ENCODE results near the gene SLC24A3. TPM values are rescaled to one million over a fixed set of nuclear protein-coding genes. Genes with fewer than 3 reads are reported as not detected.

SLC24A3 gene
- total RNA-seq, 1 experiment from 2014 or later: 0.34 TPM

GRCh38 chr20:19453410-19453809 is 241.0 kb downstream of the SLC24A3 start:
- Histone ChIP-seq H3K4me1 (no peaks in the 10 kb centered on the region), H3K27me3 (no peaks in the 10 kb centered on the region), H3K36me3 (no peaks in the 10 kb centered on the region), H3K27ac (no peak overlapping the region), H3K4me3 (no peak overlapping the region), H3K9me3 (replicated peaks) (no peaks in the 10 kb centered on the region)
- no peak for DNase-seq

GRCh38 chr20:19453862-19454261 is 241.4 kb downstream of the SLC24A3 start:
- H3K27ac ChIP-seq: no peak overlapping the region
- peak in 1 of 2 experiments; percentile 19 for DNase-seq
- no peaks in the 10 kb centered on the region for H3K27me3 ChIP-seq
- H3K36me3 ChIP-seq: no peaks in the 10 kb centered on the region
- H3K4me1 ChIP-seq: no peaks in the 10 kb centered on the region
- H3K9me3 ChIP-seq (replicated peaks): no peaks in the 10 kb centered on the region
- H3K4me3 ChIP-seq: no peak overlapping the region

GRCh38 chr20:19456595-19457395 is 244.4 kb downstream of the SLC24A3 start:
- Histone ChIP-seq H3K4me3 (no peak overlapping the region), H3K4me1 (no peaks in the 10 kb centered on the region), H3K27ac (no peak overlapping the region), H3K27me3 (no peaks in the 10 kb centered on the region), H3K9me3 (replicated peaks) (no peaks in the 10 kb centered on the region), H3K36me3 (no peaks in the 10 kb centered on the region)
- DNase-seq: no peak

- Histone ChIP-seq H3K36me3 (no peaks in the 10 kb centered on the region), H3K9me3 (replicated peaks) (no peaks in the 10 kb centered on the region), H3K27me3 (no peaks in the 10 kb centered on the region), H3K27ac (no peak overlapping the region), H3K4me3 (no peak overlapping the region), H3K4me1 (no peaks in the 10 kb centered on the region)
- DNase-seq: no peak
Measured at GRCh38 chr20:19457611-19458010, 245.2 kb downstream of the SLC24A3 start.

GRCh38 chr20:19460386-19460785 is 247.9 kb downstream of the SLC24A3 start:
- no peak overlapping the region for H3K4me3 ChIP-seq
- H3K9me3 ChIP-seq (replicated peaks): no peaks in the 10 kb centered on the region
- no peaks in the 10 kb centered on the region for H3K27me3 ChIP-seq
- H3K36me3 ChIP-seq: no peaks in the 10 kb centered on the region
- no peak for DNase-seq
- no peaks in the 10 kb centered on the region for H3K4me1 ChIP-seq
- H3K27ac ChIP-seq: no peak overlapping the region

- Histone ChIP-seq H3K36me3 (no peaks in the 10 kb centered on the region), H3K27me3 (no peaks in the 10 kb centered on the region; the same call in 1 of the 2 replicates), H3K4me3 (no peak overlapping the region), H3K4me1 (no peaks in the 10 kb centered on the region), H3K9me3 (replicated peaks) (no peaks in the 10 kb centered on the region), H3K27ac (no peak overlapping the region)
- no peak for DNase-seq
Measured at GRCh38 chr20:19462491-19462890, 250.0 kb downstream of the SLC24A3 start.

- Histone ChIP-seq H3K4me3 (no peak overlapping the region), H3K4me1 (no peaks in the 10 kb centered on the region), H3K36me3 (no peaks in the 10 kb centered on the region), H3K9me3 (replicated peaks) (no peaks in the 10 kb centered on the region), H3K27me3 (no peaks in the 10 kb centered on the region; the same call in 1 of the 2 replicates), H3K27ac (no peak overlapping the region)
- DNase-seq: no peak
Measured at GRCh38 chr20:19463597-19463996, 251.2 kb downstream of the SLC24A3 start.

GRCh38 chr20:19465536-19465935 is 253.1 kb downstream of the SLC24A3 start:
- Histone ChIP-seq H3K4me3 (no peak overlapping the region), H3K9me3 (replicated peaks) (no peaks in the 10 kb centered on the region), H3K27me3 (peaks cover 3% of the 10 kb centered on the region; the same call in 1 of the 2 replicates), H3K36me3 (no peaks in the 10 kb centered on the region), H3K4me1 (no peaks in the 10 kb centered on the region), H3K27ac (no peak overlapping the region)
- no peak for DNase-seq

GRCh38 chr20:19466206-19466928 is 253.9 kb downstream of the SLC24A3 start:
- Histone ChIP-seq H3K4me1 (no peaks in the 10 kb centered on the region), H3K9me3 (replicated peaks) (no peaks in the 10 kb centered on the region), H3K27me3 (peaks cover 5% of the 10 kb centered on the region; the same call in 1 of the 2 replicates), H3K36me3 (no peaks in the 10 kb centered on the region), H3K27ac (no peak overlapping the region), H3K4me3 (no peak overlapping the region)
- DNase-seq: peak in 1 of 2 experiments; percentile 17

- no peaks in the 10 kb centered on the region for H3K36me3 ChIP-seq
- no peaks in the 10 kb centered on the region for H3K9me3 ChIP-seq (replicated peaks)
- no peak overlapping the region for H3K27ac ChIP-seq
- peaks cover 5% of the 10 kb centered on the region for H3K27me3 ChIP-seq
- H3K4me1 ChIP-seq: no peaks in the 10 kb centered on the region
- no peak overlapping the region for H3K4me3 ChIP-seq
- DNase-seq: no peak
Measured at GRCh38 chr20:19473216-19473921, 260.9 kb downstream of the SLC24A3 start.

- Histone ChIP-seq H3K4me1 (no peaks in the 10 kb centered on the region), H3K4me3 (no peak overlapping the region), H3K27ac (no peak overlapping the region), H3K27me3 (peaks cover 5% of the 10 kb centered on the region), H3K9me3 (replicated peaks) (no peaks in the 10 kb centered on the region; the same call in 1 of the 2 replicates), H3K36me3 (no peaks in the 10 kb centered on the region)
- no peak for DNase-seq
Measured at GRCh38 chr20:19473922-19474286, 261.5 kb downstream of the SLC24A3 start.

- Histone ChIP-seq H3K4me3 (no peak overlapping the region), H3K27ac (no peak overlapping the region), H3K9me3 (replicated peaks) (no peaks in the 10 kb centered on the region; the same call in 1 of the 2 replicates), H3K36me3 (no peaks in the 10 kb centered on the region), H3K4me1 (no peaks in the 10 kb centered on the region), H3K27me3 (no peaks in the 10 kb centered on the region; the same call in 1 of the 2 replicates)
- DNase-seq: no peak
Measured at GRCh38 chr20:19478320-19478895, 266.0 kb downstream of the SLC24A3 start.

- no peaks in the 10 kb centered on the region; the same call in 1 of the 2 replicates for H3K9me3 ChIP-seq (replicated peaks)
- no peak for DNase-seq
- H3K4me3 ChIP-seq: no peak overlapping the region
- H3K36me3 ChIP-seq: no peaks in the 10 kb centered on the region
- no peaks in the 10 kb centered on the region; the same call in 1 of the 2 replicates for H3K27me3 ChIP-seq
- no peaks in the 10 kb centered on the region for H3K4me1 ChIP-seq
- no peak overlapping the region for H3K27ac ChIP-seq
Measured at GRCh38 chr20:19482726-19483125, 270.3 kb downstream of the SLC24A3 start.

GRCh38 chr20:19483309-19483708 is 270.9 kb downstream of the SLC24A3 start:
- no peak overlapping the region for H3K4me3 ChIP-seq
- H3K27me3 ChIP-seq: no peaks in the 10 kb centered on the region
- no peaks in the 10 kb centered on the region for H3K4me1 ChIP-seq
- no peak overlapping the region for H3K27ac ChIP-seq
- no peaks in the 10 kb centered on the region for H3K36me3 ChIP-seq
- no peak for DNase-seq
- H3K9me3 ChIP-seq (replicated peaks): no peaks in the 10 kb centered on the region; the same call in 1 of the 2 replicates

Data from SJCRH30 (cell line).